ENCODE results near the gene SGPP2.

SGPP2 gene

GRCh38 chr2:222563106-222563718, 138.9 kb downstream of the SGPP2 start:
- TF ChIP-seq POLR2AphosphoS5 (IDR thresholded peaks at IDR 0.05; ENCODE audit: low read depth, low read length) (no peak), FOXP2 (optimal IDR thresholded peaks at IDR 0.05; ENCODE audit: borderline replicate concordance, extremely low read depth, extremely low read length, insufficient read depth) (no peak), TAF1 (IDR thresholded peaks at IDR 0.05; ENCODE audit: borderline replicate concordance, insufficient read depth, low read length) (no peak), SIN3A (IDR thresholded peaks at IDR 0.05; ENCODE audit: borderline replicate concordance, insufficient read depth, low read length) (no peak), REST (IDR thresholded peaks at IDR 0.05; ENCODE audit: insufficient read depth in 1 of 2, low read depth in 2 of 2, low read length in 2 of 2) (no peak)

GRCh38 chr2:222563936-222564335, 139.6 kb downstream of the SGPP2 start:
- TF ChIP-seq TAF1 (IDR thresholded peaks at IDR 0.05; ENCODE audit: borderline replicate concordance, insufficient read depth, low read length), result no peak
- TF ChIP-seq POLR2AphosphoS5 (IDR thresholded peaks at IDR 0.05; ENCODE audit: low read depth, low read length), result no peak
- no peak for TF ChIP-seq SIN3A (IDR thresholded peaks at IDR 0.05; ENCODE audit: borderline replicate concordance, insufficient read depth, low read length)
- no peak for TF ChIP-seq REST (IDR thresholded peaks at IDR 0.05; ENCODE audit: insufficient read depth in 1 of 2, low read depth in 2 of 2, low read length in 2 of 2)
- TF ChIP-seq FOXP2 (optimal IDR thresholded peaks at IDR 0.05; ENCODE audit: borderline replicate concordance, extremely low read depth, extremely low read length, insufficient read depth), result no peak

- TF ChIP-seq REST (IDR thresholded peaks at IDR 0.05; ENCODE audit: insufficient read depth in 1 of 2, low read depth in 2 of 2, low read length in 2 of 2), result no peak
- TF ChIP-seq POLR2AphosphoS5 (IDR thresholded peaks at IDR 0.05; ENCODE audit: low read depth, low read length), result no peak
- TF ChIP-seq TAF1 (IDR thresholded peaks at IDR 0.05; ENCODE audit: borderline replicate concordance, insufficient read depth, low read length), result no peak
- no peak for TF ChIP-seq FOXP2 (optimal IDR thresholded peaks at IDR 0.05; ENCODE audit: borderline replicate concordance, extremely low read depth, extremely low read length, insufficient read depth)
- no peak for TF ChIP-seq SIN3A (IDR thresholded peaks at IDR 0.05; ENCODE audit: borderline replicate concordance, insufficient read depth, low read length)
These were observed 141.9 kb downstream of the SGPP2 start for GRCh38 chr2:222566229-222566628.

GRCh38 chr2:222568865-222569264, 144.5 kb downstream of the SGPP2 start:
- no peak for TF ChIP-seq POLR2AphosphoS5 (IDR thresholded peaks at IDR 0.05; ENCODE audit: low read depth, low read length)
- no peak for TF ChIP-seq REST (IDR thresholded peaks at IDR 0.05; ENCODE audit: insufficient read depth in 1 of 2, low read depth in 2 of 2, low read length in 2 of 2)
- no peak for TF ChIP-seq FOXP2 (optimal IDR thresholded peaks at IDR 0.05; ENCODE audit: borderline replicate concordance, extremely low read depth, extremely low read length, insufficient read depth)
- TF ChIP-seq SIN3A (IDR thresholded peaks at IDR 0.05; ENCODE audit: borderline replicate concordance, insufficient read depth, low read length), result no peak
- no peak for TF ChIP-seq TAF1 (IDR thresholded peaks at IDR 0.05; ENCODE audit: borderline replicate concordance, insufficient read depth, low read length)

All from PFSK-1 (cell line).